Measurements from ENCODE around the gene ZRANB2.

The ZRANB2 gene

GRCh38 chr1:71037066-71037465 is 43.8 kb downstream of the ZRANB2 start:
- Histone ChIP-seq H3K9me3 (ENCODE audit: control insufficient read depth, insufficient read depth, low read depth, low read length) (no peaks in the 10 kb centered on the region), H3K36me3 (ENCODE audit: control insufficient read depth in 2 of 2, insufficient read depth in 1 of 2, low read length in 2 of 2) (no peaks in the 10 kb centered on the region), H3K4me3 (ENCODE audit: low read depth, low read length) (no peak overlapping the region), H3K27ac (ENCODE audit: extremely low read depth, low read depth, low read length) (no peak overlapping the region), H3K4me1 (ENCODE audit: control insufficient read depth, insufficient read depth, low read length) (no peaks in the 10 kb centered on the region)
- ChIA-PET POLR2A (no interaction called here), CTCF (no interaction called here)
- TF ChIP-seq ZNF518A (tag by site-specific recombination; conservative IDR thresholded peaks at IDR 0.05; ENCODE audit: low read depth) (no peak), ZBTB1 (tag by site-specific recombination; IDR thresholded peaks at IDR 0.05) (no peak), ZNF704 (tag by site-specific recombination; IDR thresholded peaks at IDR 0.05) (no peak), ZNF621 (tag by site-specific recombination; IDR thresholded peaks at IDR 0.05) (no peak), ZNF433 (tag by site-specific recombination; IDR thresholded peaks at IDR 0.05; ENCODE audit: low read depth) (no peak), RBAK (tag by site-specific recombination; IDR thresholded peaks at IDR 0.05) (no peak), ZNF530 (tag by site-specific recombination; IDR thresholded peaks at IDR 0.05; ENCODE audit: low read depth) (no peak), ZBTB26 (tag by site-specific recombination; optimal IDR thresholded peaks at IDR 0.05) (no peak), PRDM10 (tag by site-specific recombination; IDR thresholded peaks at IDR 0.05) (no peak), ZNF132 (tag by site-specific recombination; IDR thresholded peaks at IDR 0.05; ENCODE audit: borderline replicate concordance) (no peak), ZNF148 (tag by site-specific recombination; IDR thresholded peaks at IDR 0.05; ENCODE audit: borderline replicate concordance) (no peak), ZBTB8A (tag by site-specific recombination; IDR thresholded peaks at IDR 0.05) (no peak), ZBTB48 (tag by site-specific recombination; IDR thresholded peaks at IDR 0.05) (no peak), ZNF292 (tag by site-specific recombination; IDR thresholded peaks at IDR 0.05; ENCODE audit: borderline replicate concordance, low read depth) (no peak), ZNF280C (tag by site-specific recombination; IDR thresholded peaks at IDR 0.05) (no peak), ZNF18 (tag by site-specific recombination; IDR thresholded peaks at IDR 0.05) (no peak)
